Activated naive CD4-positive, alpha-beta T cell treated with anti-CD3 and anti-CD28 coated beads, Interleukin-2, amount 10 ng/mL, durations not matched to agents 7 days and 5 days (primary cell): ENCODE data around the gene HCN2.

Experiments
- CTCF ChIA-PET: fragments of 350-600 bp; sonication (Branson Sonifier 250); formaldehyde crosslinking; loops from one replicate; lab custom pipeline; 2021; ENCODE audit warnings: antibody characterized with exemption; lab: Charles Lee
- DNase-seq: peaks from one replicate; pipeline ENCODE4 v3.0.0-alpha.2; 2020
- H3K27ac Mint-ChIP-seq: one replicate; pipeline ENCODE4 v1.8.0; 2021; ENCODE audit warnings: mild to moderate bottlenecking, moderate library complexity, mixed read lengths
- H3K27me3 Mint-ChIP-seq: one replicate; pipeline ENCODE4 v1.8.0; 2021; ENCODE audit warnings: mild to moderate bottlenecking, mixed read lengths
- H3K36me3 Mint-ChIP-seq: one replicate; pipeline ENCODE4 v1.8.0; 2021; ENCODE audit warnings: mixed read lengths
- H3K4me1 Mint-ChIP-seq: one replicate; pipeline ENCODE4 v1.8.0; 2021; ENCODE audit warnings: mixed read lengths
- H3K4me3 Mint-ChIP-seq: one replicate; pipeline ENCODE4 v1.8.0; 2021; ENCODE audit warnings: mild to moderate bottlenecking, moderate library complexity, mixed read lengths
- H3K9me3 Mint-ChIP-seq: one replicate; pipeline ENCODE4 v1.8.0; 2021; ENCODE audit warnings: mixed read lengths

The HCN2 gene

GRCh38 chr19:575527-576506 is 13.9 kb upstream of the HCN2 start:
- no peak for DNase-seq
- Mint-ChIP-seq H3K4me1 (peaks cover 48% of the 10 kb centered on the region), H3K36me3 (peaks cover 4% of the 10 kb centered on the region), H3K9me3 (no peaks in the 10 kb centered on the region), H3K27me3 (peaks cover 5% of the 10 kb centered on the region), H3K27ac (no peak overlapping the region), H3K4me3 (no peak overlapping the region)
- CTCF ChIA-PET, result interaction anchor here (0.6 to 2.1 kb wide), 3 partner anchors 8 to 27 kb away, joined by 3 to 13 read pairs (median 6); no protein-coding TSS in a partner anchor

GRCh38 chr19:576768-577438 is 12.8 kb upstream of the HCN2 start:
- Mint-ChIP-seq H3K4me3 (no peak overlapping the region), H3K4me1 (peaks cover 40% of the 10 kb centered on the region), H3K27ac (no peak overlapping the region), H3K27me3 (no peaks in the 10 kb centered on the region), H3K36me3 (peaks cover 4% of the 10 kb centered on the region), H3K9me3 (no peaks in the 10 kb centered on the region)
- CTCF ChIA-PET, result interaction anchor here (1.1 kb wide), 1 partner anchor 7 kb away, joined by 6 read pairs; no protein-coding TSS in a partner anchor
- DNase-seq, result no peak

DNA sequence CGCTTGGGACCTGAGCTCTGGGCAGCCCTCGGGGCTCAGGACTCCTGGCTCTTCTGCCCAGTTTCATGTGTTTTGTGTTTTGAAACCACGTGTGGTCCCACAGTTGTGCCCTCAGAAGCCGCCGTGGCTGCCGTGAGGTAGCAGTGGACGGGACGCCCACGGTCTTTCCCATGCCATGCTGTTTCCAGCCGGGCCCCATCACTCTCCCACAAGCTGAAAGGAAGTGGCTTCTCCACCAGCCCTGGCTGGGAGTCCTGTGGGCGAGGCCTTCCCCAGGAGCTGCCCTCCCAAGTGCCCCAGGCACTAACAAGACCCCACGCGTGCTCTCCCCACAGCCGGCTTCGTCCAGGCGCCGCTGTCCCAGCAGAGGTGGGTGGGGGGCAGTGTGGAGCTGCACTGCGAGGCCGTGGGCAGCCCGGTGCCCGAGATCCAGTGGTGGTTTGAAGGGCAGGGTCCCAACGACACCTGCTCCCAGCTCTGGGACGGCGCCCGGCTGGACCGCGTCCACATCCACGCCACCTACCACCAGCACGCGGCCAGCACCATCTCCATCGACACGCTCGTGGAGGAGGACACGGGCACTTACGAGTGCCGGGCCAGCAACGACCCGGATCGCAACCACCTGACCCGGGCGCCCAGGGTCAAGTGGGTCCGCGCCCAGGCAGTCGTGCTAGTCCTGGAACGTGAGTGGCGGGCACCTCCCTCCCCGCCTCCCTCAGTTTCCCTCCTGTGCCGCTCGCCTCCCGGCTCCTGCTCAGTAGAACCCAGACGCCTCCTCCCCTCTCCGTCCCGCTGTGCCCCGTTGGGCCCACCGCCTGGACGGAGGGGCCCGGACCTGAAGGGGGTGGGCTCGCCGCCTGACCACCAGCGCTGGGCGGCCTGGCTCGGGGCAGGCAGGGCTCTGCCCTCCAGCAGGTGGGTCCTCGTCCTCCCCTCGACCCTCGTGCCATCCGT is 12.0 kb upstream of the HCN2 start:
- CTCF ChIA-PET, result no interaction called here
- H3K9me3 Mint-ChIP-seq, result no peaks in the 10 kb centered on the region
- H3K27me3 Mint-ChIP-seq, result no peaks in the 10 kb centered on the region
- peaks cover 5% of the 10 kb centered on the region for H3K36me3 Mint-ChIP-seq
- H3K27ac Mint-ChIP-seq, result no peak overlapping the region
- no peak for DNase-seq
- H3K4me1 Mint-ChIP-seq, result peaks cover 37% of the 10 kb centered on the region
- no peak overlapping the region for H3K4me3 Mint-ChIP-seq

GRCh38 chr19:579111-579841 is 10.4 kb upstream of the HCN2 start:
- CTCF ChIA-PET, result no interaction called here

DNA sequence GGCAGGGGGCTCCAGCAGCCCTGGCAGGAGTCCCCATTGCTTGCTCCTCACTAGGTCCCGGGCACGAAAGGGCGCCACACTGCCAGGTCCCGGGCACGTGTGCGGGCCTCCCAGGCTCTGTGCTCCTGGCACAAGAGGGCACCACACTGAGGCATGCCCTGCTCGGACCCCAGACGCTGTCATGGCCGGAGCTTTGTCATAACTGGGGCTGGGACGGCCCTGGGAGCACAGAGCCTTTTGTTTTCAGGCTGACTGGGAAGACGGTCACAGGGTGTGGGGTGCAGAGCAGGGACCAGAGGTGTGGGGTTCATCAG is 9.9 kb upstream of the HCN2 start:
- Mint-ChIP-seq H3K27me3 (no peaks in the 10 kb centered on the region), H3K27ac (no peak overlapping the region), H3K36me3 (peaks cover 8% of the 10 kb centered on the region), H3K9me3 (no peaks in the 10 kb centered on the region), H3K4me3 (no peak overlapping the region), H3K4me1 (peaks cover 24% of the 10 kb centered on the region)
- CTCF ChIA-PET, result no interaction called here
- no peak for DNase-seq

More at GRCh38 chr19:579111-579841, 10.4 kb upstream of the HCN2 start:
- DNase-seq, result no peak
- Mint-ChIP-seq H3K4me3 (no peak overlapping the region), H3K36me3 (peaks cover 8% of the 10 kb centered on the region), H3K9me3 (no peaks in the 10 kb centered on the region), H3K27ac (no peak overlapping the region), H3K4me1 (peaks cover 29% of the 10 kb centered on the region), H3K27me3 (no peaks in the 10 kb centered on the region)

- H3K4me3 Mint-ChIP-seq, result no peak overlapping the region
- no peaks in the 10 kb centered on the region for H3K27me3 Mint-ChIP-seq
- H3K4me1 Mint-ChIP-seq, result peaks cover 19% of the 10 kb centered on the region
- CTCF ChIA-PET, result interaction anchor here (0.5 kb wide), 1 partner anchor 42 kb away, joined by 3 read pairs; no protein-coding TSS in a partner anchor
- H3K9me3 Mint-ChIP-seq, result no peaks in the 10 kb centered on the region
- no peak for DNase-seq
- H3K27ac Mint-ChIP-seq, result no peak overlapping the region
- peaks cover 8% of the 10 kb centered on the region for H3K36me3 Mint-ChIP-seq
Measured at GRCh38 chr19:580274-580835, 9.3 kb upstream of the HCN2 start.

GRCh38 chr19:581399-582111 is 8.1 kb upstream of the HCN2 start:
- Mint-ChIP-seq H3K9me3 (no peaks in the 10 kb centered on the region), H3K4me1 (peaks cover 10% of the 10 kb centered on the region), H3K36me3 (peaks cover 6% of the 10 kb centered on the region), H3K4me3 (no peak overlapping the region), H3K27ac (no peak overlapping the region), H3K27me3 (peaks cover 5% of the 10 kb centered on the region)
- DNase-seq, result no peak
- CTCF ChIA-PET, result no interaction called here

DNA sequence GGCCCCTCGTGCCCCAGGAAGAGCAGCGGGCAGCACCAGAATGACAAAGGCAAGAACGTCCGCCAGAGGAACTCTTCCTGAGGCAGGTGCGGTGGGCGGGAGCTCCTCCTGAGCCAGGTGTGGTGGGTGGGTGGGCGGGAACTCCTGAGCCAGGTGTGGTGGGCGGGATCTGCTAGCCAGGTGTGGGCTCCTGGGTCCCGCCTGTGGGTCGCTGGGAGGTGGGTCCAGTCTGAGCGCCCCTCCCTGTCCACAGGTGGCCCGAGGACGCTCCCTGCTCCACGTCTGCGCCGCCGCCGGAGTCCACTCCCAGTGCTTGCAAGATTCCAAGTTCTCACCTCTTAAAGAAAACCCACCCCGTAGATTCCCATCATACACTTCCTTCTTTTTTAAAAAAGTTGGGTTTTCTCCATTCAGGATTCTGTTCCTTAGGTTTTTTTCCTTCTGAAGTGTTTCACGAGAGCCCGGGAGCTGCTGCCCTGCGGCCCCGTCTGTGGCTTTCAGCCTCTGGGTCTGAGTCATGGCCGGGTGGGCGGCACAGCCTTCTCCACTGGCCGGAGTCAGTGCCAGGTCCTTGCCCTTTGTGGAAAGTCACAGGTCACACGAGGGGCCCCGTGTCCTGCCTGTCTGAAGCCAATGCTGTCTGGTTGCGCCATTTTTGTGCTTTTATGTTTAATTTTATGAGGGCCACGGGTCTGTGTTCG is 7.0 kb upstream of the HCN2 start:
- CTCF ChIA-PET, result no interaction called here
- Mint-ChIP-seq H3K36me3 (peaks cover 6% of the 10 kb centered on the region), H3K4me3 (no peak overlapping the region), H3K4me1 (peaks cover 4% of the 10 kb centered on the region), H3K27me3 (peaks cover 13% of the 10 kb centered on the region), H3K9me3 (no peaks in the 10 kb centered on the region), H3K27ac (no peak overlapping the region)
- no peak for DNase-seq

GRCh38 chr19:583198-583967 is 6.3 kb upstream of the HCN2 start:
- CTCF ChIA-PET, result interaction anchor here (0.8 to 2.2 kb wide), 8 partner anchors 7 to 151 kb away, joined by 3 to 13 read pairs (median 4); partner anchors contain the start of gene CDC34
- H3K36me3 Mint-ChIP-seq, result peaks cover 4% of the 10 kb centered on the region

GRCh38 chr19:583968-584239 is 5.8 kb upstream of the HCN2 start:
- H3K4me3 Mint-ChIP-seq, result no peak overlapping the region
- no peaks in the 10 kb centered on the region for H3K9me3 Mint-ChIP-seq
- H3K4me1 Mint-ChIP-seq, result peaks cover 6% of the 10 kb centered on the region
- H3K27ac Mint-ChIP-seq, result no peak overlapping the region
- DNase-seq, result no peak
- H3K27me3 Mint-ChIP-seq, result peaks cover 25% of the 10 kb centered on the region
- CTCF ChIA-PET, result interaction anchor here (0.8 to 2.2 kb wide), 11 partner anchors 8 to 154 kb away, joined by 3 to 13 read pairs (median 3); partner anchors contain the start of gene CDC34
- peaks cover 4% of the 10 kb centered on the region for H3K36me3 Mint-ChIP-seq

More at GRCh38 chr19:583198-583967, 6.3 kb upstream of the HCN2 start:
- Mint-ChIP-seq H3K27ac (no peak overlapping the region), H3K9me3 (no peaks in the 10 kb centered on the region), H3K4me1 (peaks cover 6% of the 10 kb centered on the region), H3K27me3 (peaks cover 19% of the 10 kb centered on the region), H3K4me3 (no peak overlapping the region)
- DNase-seq, result no peak

DNA sequence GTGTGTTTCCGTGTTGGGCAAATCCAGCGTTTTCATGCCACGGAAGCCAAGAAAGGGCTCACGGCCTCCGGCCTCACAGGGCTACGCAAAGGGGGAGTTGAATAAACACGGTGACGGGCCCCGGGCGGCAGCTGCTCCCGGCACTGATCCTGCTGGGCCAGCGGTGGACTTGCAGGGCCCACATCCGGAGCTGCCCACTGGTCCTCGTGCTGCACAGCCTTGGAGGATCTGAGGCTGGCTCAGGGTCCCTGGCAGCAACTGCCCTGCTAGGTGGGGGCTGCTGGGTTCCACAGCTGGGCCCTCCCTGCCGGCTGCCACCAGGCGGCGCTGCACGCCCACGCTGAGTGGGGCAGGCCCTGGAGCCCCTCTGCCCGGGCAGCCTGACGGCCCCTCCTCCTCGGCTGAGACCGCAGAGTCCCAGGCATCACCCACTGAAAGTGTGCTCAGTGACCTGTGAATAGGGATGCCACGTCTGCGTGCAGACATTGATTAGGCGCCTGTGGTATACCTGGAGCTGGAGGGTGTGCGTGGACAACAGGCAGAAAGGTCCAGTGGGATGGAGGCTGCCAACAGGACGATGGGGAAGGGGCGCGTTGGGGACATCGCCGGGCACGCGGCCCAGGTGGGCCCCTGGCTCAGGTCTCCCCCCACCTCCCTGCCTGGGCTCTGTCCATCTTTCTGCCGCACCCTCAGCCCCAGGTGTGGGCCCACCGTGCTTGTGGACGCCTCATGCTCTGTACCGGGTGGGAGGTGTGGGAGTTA is 5.3 kb upstream of the HCN2 start:
- Mint-ChIP-seq H3K36me3 (peaks cover 4% of the 10 kb centered on the region), H3K27ac (no peak overlapping the region), H3K9me3 (no peaks in the 10 kb centered on the region), H3K4me1 (peaks cover 8% of the 10 kb centered on the region), H3K4me3 (no peak overlapping the region), H3K27me3 (peaks cover 30% of the 10 kb centered on the region)
- peak; percentile 75 for DNase-seq
- CTCF ChIA-PET, result interaction anchor here (0.6 to 2.2 kb wide), 13 partner anchors 8 to 153 kb away, joined by 3 to 13 read pairs (median 3); partner anchors contain the start of gene CDC34
